Omental fat pad (tissue), 4 donors: ENCODE results near the gene TSHZ1. TPM values are rescaled to one million over a fixed set of nuclear protein-coding genes. Genes with fewer than 3 reads are reported as not detected.

Experiments
- ATAC-seq: fragments of 150-250 bp; one replicate; pipeline ENCODE4 v1.9.1; 2016; ENCODE audit warnings: mild to moderate bottlenecking, moderate library complexity; ENCODE audit not compliant: low FRiP score
- DNase-seq: peaks from one replicate; pipeline ENCODE4 v3.0.0-alpha.2; 2019; ENCODE audit warnings: low spot score
- CTCF ChIP-seq, 3 donors: fragments of 450-650 bp; IDR thresholded peaks; one replicate each; pipeline ENCODE4 v1.5.1; 2016 to 2017; ENCODE audit warnings: antibody characterized with exemption in 3 of 3, mild to moderate bottlenecking in 3 of 3, moderate library complexity in 2 of 3
- total RNA-seq, 4 donors: library from RNA; depleted of rRNA; stranded (reverse); fragments of >200 nt; gene quantifications; one replicate each; pipeline ENCODE4 v1.1.0, GENCODE V29; 2016

TSHZ1 gene
- total RNA-seq, 4 donors from 2014 or later, result 11.6 to 18.4 (median 13.7) TPM

GRCh38 chr18:75221397-75221796, 10.8 kb downstream of the TSHZ1 start:
- TF ChIP-seq CTCF (IDR thresholded peaks at IDR 0.05), result no peak
- no peak for ATAC-seq
- DNase-seq, result no peak

- DNase-seq (no peak), ATAC-seq (no peak)
- no peak for TF ChIP-seq CTCF (IDR thresholded peaks at IDR 0.05)
These were observed 11.3 kb downstream of the TSHZ1 start for GRCh38 chr18:75221897-75222296.

- no peak for ATAC-seq
- TF ChIP-seq CTCF (IDR thresholded peaks at IDR 0.05), result no peak
- no peak for DNase-seq
These were observed 11.8 kb downstream of the TSHZ1 start for GRCh38 chr18:75222407-75222806.

- TF ChIP-seq CTCF (IDR thresholded peaks at IDR 0.05), result no peak
- ATAC-seq (no peak), DNase-seq (no peak)
These were observed 13.2 kb downstream of the TSHZ1 start for GRCh38 chr18:75223687-75224347.

- ATAC-seq, result peak; percentile 44
- no peak for DNase-seq
- TF ChIP-seq CTCF (IDR thresholded peaks at IDR 0.05), result no peak
These were observed 15.8 kb downstream of the TSHZ1 start for GRCh38 chr18:75226286-75226955.

- ATAC-seq, result no peak
- no peak for TF ChIP-seq CTCF (IDR thresholded peaks at IDR 0.05)
These were observed 16.3 kb downstream of the TSHZ1 start for GRCh38 chr18:75226956-75227316.

More at GRCh38 chr18:75226956-75227316, 16.3 kb downstream of the TSHZ1 start:
- no peak for DNase-seq
